ENCODE data around the gene KLHL29.

KLHL29 gene

GRCh38 chr2:23464905-23465537 is 80.0 kb downstream of the KLHL29 start:
- no peak for DNase-seq (ENCODE audit: low read depth)
- no peak for TF ChIP-seq MYC (IDR thresholded peaks at IDR 0.05; ENCODE audit: low read depth, low read length)
- no peak for TF ChIP-seq POLR2A (IDR thresholded peaks at IDR 0.05; ENCODE audit: extremely low read depth, insufficient read length)
- TF ChIP-seq, protein P1, sequence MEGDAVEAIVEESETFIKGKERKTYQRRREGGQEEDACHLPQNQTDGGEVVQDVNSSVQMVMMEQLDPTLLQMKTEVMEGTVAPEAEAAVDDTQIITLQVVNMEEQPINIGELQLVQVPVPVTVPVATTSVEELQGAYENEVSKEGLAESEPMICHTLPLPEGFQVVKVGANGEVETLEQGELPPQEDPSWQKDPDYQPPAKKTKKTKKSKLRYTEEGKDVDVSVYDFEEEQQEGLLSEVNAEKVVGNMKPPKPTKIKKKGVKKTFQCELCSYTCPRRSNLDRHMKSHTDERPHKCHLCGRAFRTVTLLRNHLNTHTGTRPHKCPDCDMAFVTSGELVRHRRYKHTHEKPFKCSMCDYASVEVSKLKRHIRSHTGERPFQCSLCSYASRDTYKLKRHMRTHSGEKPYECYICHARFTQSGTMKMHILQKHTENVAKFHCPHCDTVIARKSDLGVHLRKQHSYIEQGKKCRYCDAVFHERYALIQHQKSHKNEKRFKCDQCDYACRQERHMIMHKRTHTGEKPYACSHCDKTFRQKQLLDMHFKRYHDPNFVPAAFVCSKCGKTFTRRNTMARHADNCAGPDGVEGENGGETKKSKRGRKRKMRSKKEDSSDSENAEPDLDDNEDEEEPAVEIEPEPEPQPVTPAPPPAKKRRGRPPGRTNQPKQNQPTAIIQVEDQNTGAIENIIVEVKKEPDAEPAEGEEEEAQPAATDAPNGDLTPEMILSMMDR (IDR thresholded peaks at IDR 0.05; ENCODE audit: low read depth, low read length), result no peak
- no peak for TF ChIP-seq MAX (IDR thresholded peaks at IDR 0.05; ENCODE audit: low read depth, low read length)
- no peak overlapping the region for H3K4me3 ChIP-seq (ENCODE audit: low read depth, low read length)

DNA sequence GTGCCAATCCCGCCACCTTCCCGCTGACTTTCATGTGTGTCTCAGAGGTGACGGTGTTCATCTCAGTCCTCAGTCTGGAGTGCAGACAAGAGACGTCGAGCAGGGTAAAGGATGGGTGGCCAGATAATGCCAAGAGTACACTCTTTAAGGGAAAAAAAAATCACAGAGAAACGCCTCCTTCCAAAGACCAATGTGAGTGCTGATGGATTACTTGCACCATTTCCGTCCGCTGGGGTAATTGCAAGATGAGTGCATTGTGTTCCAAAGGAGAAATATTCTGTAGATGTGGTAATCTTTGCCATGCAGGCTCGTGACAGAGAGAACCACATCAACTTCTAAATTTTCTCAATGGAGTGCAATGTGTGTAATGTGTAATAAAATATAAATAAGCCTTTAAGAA is 81.0 kb downstream of the KLHL29 start:
- no peak overlapping the region for H3K4me3 ChIP-seq (ENCODE audit: low read depth, low read length)
- TF ChIP-seq, protein P1 (IDR thresholded peaks at IDR 0.05; ENCODE audit: low read depth, low read length), result no peak
- TF ChIP-seq POLR2A (IDR thresholded peaks at IDR 0.05; ENCODE audit: extremely low read depth, insufficient read length) (no peak), MYC (IDR thresholded peaks at IDR 0.05; ENCODE audit: low read depth, low read length) (no peak), MAX (IDR thresholded peaks at IDR 0.05; ENCODE audit: low read depth, low read length) (no peak)
- DNase-seq (ENCODE audit: low read depth), result no peak

DNA sequence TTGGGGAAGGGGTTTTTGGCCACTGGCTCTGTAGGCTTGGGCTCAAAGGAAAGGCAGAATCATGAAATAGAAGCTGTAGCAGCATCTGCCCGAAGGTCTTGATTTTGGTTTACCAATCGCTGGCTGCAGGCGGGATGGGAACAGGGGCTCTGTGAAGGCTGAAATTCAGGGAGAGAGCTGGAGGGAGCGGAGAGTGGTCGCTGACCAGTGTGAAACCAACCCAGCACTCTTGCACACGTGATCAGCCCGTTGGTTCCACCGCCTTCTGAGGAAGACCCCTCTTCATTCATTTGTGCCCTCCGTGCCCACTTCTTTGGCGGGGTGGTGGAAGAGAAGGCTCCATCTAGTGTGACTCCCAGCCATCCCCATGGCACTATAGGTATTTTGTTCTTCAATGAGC is 82.6 kb downstream of the KLHL29 start:
- no peak overlapping the region for H3K4me3 ChIP-seq (ENCODE audit: low read depth, low read length)
- TF ChIP-seq POLR2A (IDR thresholded peaks at IDR 0.05; ENCODE audit: extremely low read depth, insufficient read length), result no peak
- TF ChIP-seq, protein P1 (IDR thresholded peaks at IDR 0.05; ENCODE audit: low read depth, low read length), result no peak
- no peak for TF ChIP-seq MYC (IDR thresholded peaks at IDR 0.05; ENCODE audit: low read depth, low read length)
- no peak for TF ChIP-seq MAX (IDR thresholded peaks at IDR 0.05; ENCODE audit: low read depth, low read length)
- no peak for DNase-seq (ENCODE audit: low read depth)

DNA sequence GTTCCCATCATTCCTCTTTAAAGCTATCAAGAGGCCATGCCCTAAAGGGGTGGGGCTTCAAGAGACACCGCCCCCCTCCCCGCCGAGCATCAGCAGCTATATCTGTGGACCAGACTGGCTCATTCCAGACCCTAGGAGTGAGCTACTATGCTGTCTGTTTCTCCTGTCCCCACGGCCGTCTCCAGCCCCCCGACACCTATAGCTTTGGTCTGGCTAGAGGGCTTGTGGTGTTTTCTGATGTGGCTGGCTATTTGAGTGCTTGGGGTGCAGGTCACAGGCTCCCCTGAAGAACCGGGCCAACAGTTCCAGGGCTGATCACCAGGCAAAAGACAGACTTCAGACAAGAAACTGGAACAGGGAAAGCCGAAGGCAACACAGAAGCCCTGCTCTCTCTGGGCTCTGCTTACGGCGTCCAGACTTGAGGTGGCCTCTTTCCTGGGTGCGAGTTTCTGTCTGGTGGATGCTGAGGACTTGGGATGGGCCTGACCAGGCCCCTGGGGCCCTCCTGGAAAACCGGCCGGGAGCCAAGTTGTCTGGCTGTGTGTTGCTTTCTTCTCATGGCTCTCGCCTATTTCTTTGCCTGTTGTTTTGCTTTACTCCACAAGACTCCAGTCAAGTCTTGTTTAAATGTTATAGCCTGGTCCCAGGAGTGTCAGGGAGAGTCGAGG is 83.6 kb downstream of the KLHL29 start:
- TF ChIP-seq, protein P1 (IDR thresholded peaks at IDR 0.05; ENCODE audit: low read depth, low read length), result no peak
- no peak for TF ChIP-seq MYC (IDR thresholded peaks at IDR 0.05; ENCODE audit: low read depth, low read length)
- TF ChIP-seq MAX (IDR thresholded peaks at IDR 0.05; ENCODE audit: low read depth, low read length), result no peak
- no peak for TF ChIP-seq POLR2A (IDR thresholded peaks at IDR 0.05; ENCODE audit: extremely low read depth, insufficient read length)
- no peak overlapping the region for H3K4me3 ChIP-seq (ENCODE audit: low read depth, low read length)
- DNase-seq (ENCODE audit: low read depth), result no peak

DNA sequence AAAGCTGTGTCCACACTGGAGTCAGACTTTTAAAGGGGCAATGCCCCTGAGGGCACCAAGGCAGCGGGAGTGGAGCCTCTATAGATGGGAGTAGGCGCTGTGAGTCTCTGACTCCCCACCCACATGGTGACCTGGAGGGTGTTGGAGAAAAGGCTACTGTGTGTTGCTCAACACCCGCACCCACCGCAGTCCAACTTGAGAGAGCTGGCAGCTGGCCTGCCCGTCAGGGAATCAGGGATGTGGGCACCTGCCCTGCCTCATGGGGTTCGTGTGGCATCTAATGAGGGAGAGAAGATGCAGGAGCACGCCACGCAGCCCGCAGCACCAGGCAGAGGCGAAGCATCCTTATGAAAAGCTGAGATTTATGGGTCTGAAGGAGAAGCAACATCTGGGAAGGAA is 84.2 kb downstream of the KLHL29 start:
- DNase-seq (ENCODE audit: low read depth), result no peak
- TF ChIP-seq MAX (IDR thresholded peaks at IDR 0.05; ENCODE audit: low read depth, low read length), result no peak
- TF ChIP-seq, protein P1 (IDR thresholded peaks at IDR 0.05; ENCODE audit: low read depth, low read length), result no peak
- no peak for TF ChIP-seq MYC (IDR thresholded peaks at IDR 0.05; ENCODE audit: low read depth, low read length)
- TF ChIP-seq POLR2A (IDR thresholded peaks at IDR 0.05; ENCODE audit: extremely low read depth, insufficient read length), result no peak
- no peak overlapping the region for H3K4me3 ChIP-seq (ENCODE audit: low read depth, low read length)

All from NB4 (cell line).